Activated CD4-positive, alpha-beta T cell treated with anti-CD3 and anti-CD28 coated beads, Interleukin-2, amount 10 ng/mL, durations not matched to agents 24 days and 14 days (primary cell): ENCODE data around the gene ACSM6. TPM values are rescaled to one million over a fixed set of nuclear protein-coding genes. Genes with fewer than 3 reads are reported as not detected.
"Not testable (repeated sequence)": the region's sequence is repeated elsewhere in the genome, so short reads cannot be mapped to it uniquely, and the experiment has no call there.

Source experiments
- DNase-seq: peaks from one replicate; pipeline ENCODE4 v3.0.0; 2022
- H3K27ac Mint-ChIP-seq: one replicate; pipeline ENCODE4 v1.8.0; 2022; ENCODE audit warnings: mild to moderate bottlenecking, mixed read lengths
- H3K27me3 Mint-ChIP-seq: one replicate; pipeline ENCODE4 v1.8.0; 2022; ENCODE audit warnings: mixed read lengths
- H3K36me3 Mint-ChIP-seq: one replicate; pipeline ENCODE4 v1.8.0; 2022; ENCODE audit warnings: low read depth, mild to moderate bottlenecking, mixed read lengths
- H3K4me1 Mint-ChIP-seq: one replicate; pipeline ENCODE4 v1.8.0; 2021; ENCODE audit warnings: mixed read lengths
- H3K4me3 Mint-ChIP-seq: one replicate; pipeline ENCODE4 v1.8.0; 2022; ENCODE audit warnings: mild to moderate bottlenecking, moderate library complexity, mixed read lengths
- H3K9me3 Mint-ChIP-seq: one replicate; pipeline ENCODE4 v1.8.0; 2021; ENCODE audit warnings: mixed read lengths
- intact Hi-C: fragments of 100-400 bp; cut with micrococcal nuclease; formaldehyde crosslinking; loops from one replicate; pipeline ENCODE4 v1.15.1; 2023
- total RNA-seq: library from RNA; stranded (reverse); gene quantifications from 2 replicates; pipeline ENCODE4 v1.2.3, GENCODE V29; 2022

Gene ACSM6
- total RNA-seq, 1 donor from 2014 or later: not detected

- Mint-ChIP-seq H3K4me1 (no peaks in the 10 kb centered on the region), H3K9me3 (no peaks in the 10 kb centered on the region), H3K4me3 (no peak overlapping the region), H3K27ac (no peak overlapping the region), H3K36me3 (no peaks in the 10 kb centered on the region), H3K27me3 (peaks cover 2% of the 10 kb centered on the region)
- intact Hi-C loops: no loop called here
- DNase-seq: no peak
Measured at GRCh38 chr10:95196046-95196445, 2.0 kb downstream of the ACSM6 start.

- no peaks in the 10 kb centered on the region for H3K4me1 Mint-ChIP-seq
- no peaks in the 10 kb centered on the region for H3K9me3 Mint-ChIP-seq
- DNase-seq: no peak
- H3K27me3 Mint-ChIP-seq: no peaks in the 10 kb centered on the region
- no peaks in the 10 kb centered on the region for H3K36me3 Mint-ChIP-seq
- no peak overlapping the region for H3K4me3 Mint-ChIP-seq
- no peak overlapping the region for H3K27ac Mint-ChIP-seq
- intact Hi-C loops: no loop called here
Measured at GRCh38 chr10:95201736-95202135, 7.7 kb downstream of the ACSM6 start.

GRCh38 chr10:95202865-95203264 is 8.8 kb downstream of the ACSM6 start:
- H3K27ac Mint-ChIP-seq, H3K27me3 Mint-ChIP-seq, H3K36me3 Mint-ChIP-seq, H3K4me1 Mint-ChIP-seq, H3K4me3 Mint-ChIP-seq, intact Hi-C loops, DNase-seq, H3K9me3 Mint-ChIP-seq: not testable (repeated sequence)

GRCh38 chr10:95208702-95209391 is 14.8 kb downstream of the ACSM6 start:
- intact Hi-C loops: loop anchor here (5.0 kb wide), 1 partner anchor 33 kb away; no protein-coding TSS in a partner anchor
- H3K27ac Mint-ChIP-seq: no peak overlapping the region
- H3K4me1 Mint-ChIP-seq: no peaks in the 10 kb centered on the region
- no peak overlapping the region for H3K4me3 Mint-ChIP-seq
- H3K9me3 Mint-ChIP-seq: no peaks in the 10 kb centered on the region
- peak; percentile 43 for DNase-seq
- no peaks in the 10 kb centered on the region for H3K36me3 Mint-ChIP-seq
- no peaks in the 10 kb centered on the region for H3K27me3 Mint-ChIP-seq

- no peaks in the 10 kb centered on the region for H3K27me3 Mint-ChIP-seq
- intact Hi-C loops: loop anchor here (5.0 kb wide), 1 partner anchor 33 kb away; no protein-coding TSS in a partner anchor
- no peaks in the 10 kb centered on the region for H3K4me1 Mint-ChIP-seq
- H3K27ac Mint-ChIP-seq: no peak overlapping the region
- H3K9me3 Mint-ChIP-seq: no peaks in the 10 kb centered on the region
- H3K4me3 Mint-ChIP-seq: no peak overlapping the region
- H3K36me3 Mint-ChIP-seq: no peaks in the 10 kb centered on the region
- DNase-seq: no peak
Measured at GRCh38 chr10:95209509-95210127, 15.6 kb downstream of the ACSM6 start.

- no peak for DNase-seq
- Mint-ChIP-seq H3K4me1 (no peaks in the 10 kb centered on the region), H3K27me3 (peaks cover 2% of the 10 kb centered on the region), H3K9me3 (no peaks in the 10 kb centered on the region), H3K4me3 (no peak overlapping the region), H3K27ac (no peak overlapping the region), H3K36me3 (no peaks in the 10 kb centered on the region)
- intact Hi-C loops: no loop called here
Measured at GRCh38 chr10:95211606-95212279, 17.7 kb downstream of the ACSM6 start.

GRCh38 chr10:95214369-95214768 is 20.3 kb downstream of the ACSM6 start:
- DNase-seq: no peak
- intact Hi-C loops: no loop called here

GRCh38 chr10:95214793-95215192 is 20.8 kb downstream of the ACSM6 start:
- Mint-ChIP-seq H3K27me3 (peaks cover 2% of the 10 kb centered on the region), H3K4me1 (no peaks in the 10 kb centered on the region), H3K9me3 (no peaks in the 10 kb centered on the region), H3K36me3 (no peaks in the 10 kb centered on the region), H3K27ac (no peak overlapping the region), H3K4me3 (no peak overlapping the region)
- intact Hi-C loops: no loop called here
- DNase-seq: no peak

More at GRCh38 chr10:95214369-95214768, 20.3 kb downstream of the ACSM6 start:
- Mint-ChIP-seq H3K27me3 (peaks cover 2% of the 10 kb centered on the region), H3K27ac (no peak overlapping the region), H3K4me3 (no peak overlapping the region), H3K4me1 (no peaks in the 10 kb centered on the region), H3K9me3 (no peaks in the 10 kb centered on the region), H3K36me3 (no peaks in the 10 kb centered on the region)

- Mint-ChIP-seq H3K27me3 (peaks cover 4% of the 10 kb centered on the region), H3K9me3 (no peaks in the 10 kb centered on the region), H3K36me3 (no peaks in the 10 kb centered on the region), H3K4me1 (no peaks in the 10 kb centered on the region), H3K4me3 (no peak overlapping the region), H3K27ac (no peak overlapping the region)
- DNase-seq: no peak
- intact Hi-C loops: no loop called here
Measured at GRCh38 chr10:95217476-95217875, 23.4 kb downstream of the ACSM6 start.

GRCh38 chr10:95220539-95220938 is 26.5 kb downstream of the ACSM6 start:
- H3K36me3 Mint-ChIP-seq: no peaks in the 10 kb centered on the region
- no peaks in the 10 kb centered on the region for H3K4me1 Mint-ChIP-seq
- H3K27me3 Mint-ChIP-seq: peaks cover 4% of the 10 kb centered on the region
- H3K4me3 Mint-ChIP-seq: no peak overlapping the region
- H3K9me3 Mint-ChIP-seq: no peaks in the 10 kb centered on the region
- intact Hi-C loops: no loop called here
- no peak for DNase-seq
- no peak overlapping the region for H3K27ac Mint-ChIP-seq

GRCh38 chr10:95221124-95221523 is 27.1 kb downstream of the ACSM6 start:
- no peaks in the 10 kb centered on the region for H3K4me1 Mint-ChIP-seq
- intact Hi-C loops: no loop called here

GRCh38 chr10:95225136-95225535 is 31.1 kb downstream of the ACSM6 start:
- H3K36me3 Mint-ChIP-seq: no peaks in the 10 kb centered on the region
- no peak for DNase-seq
- no peak overlapping the region for H3K4me3 Mint-ChIP-seq
- intact Hi-C loops: no loop called here
- H3K27me3 Mint-ChIP-seq: peaks cover 9% of the 10 kb centered on the region
- no peak overlapping the region for H3K27ac Mint-ChIP-seq
- H3K4me1 Mint-ChIP-seq: no peaks in the 10 kb centered on the region
- no peaks in the 10 kb centered on the region for H3K9me3 Mint-ChIP-seq

More at GRCh38 chr10:95221124-95221523, 27.1 kb downstream of the ACSM6 start:
- H3K27ac Mint-ChIP-seq: no peak overlapping the region
- H3K36me3 Mint-ChIP-seq: no peaks in the 10 kb centered on the region
- H3K27me3 Mint-ChIP-seq: peaks cover 6% of the 10 kb centered on the region
- no peak overlapping the region for H3K4me3 Mint-ChIP-seq
- H3K9me3 Mint-ChIP-seq: no peaks in the 10 kb centered on the region
- no peak for DNase-seq

- Mint-ChIP-seq H3K4me1 (peaks cover 10% of the 10 kb centered on the region), H3K36me3 (peaks cover 15% of the 10 kb centered on the region), H3K9me3 (peaks cover 12% of the 10 kb centered on the region)
- H3K27ac Mint-ChIP-seq, intact Hi-C loops, H3K27me3 Mint-ChIP-seq, H3K4me3 Mint-ChIP-seq, DNase-seq: not testable (repeated sequence)
Measured at GRCh38 chr10:95228934-95229723, 35.1 kb downstream of the ACSM6 start.
